DND-41 (cell line): ENCODE data around the gene PCGF3.

Experiments
- ATAC-seq: fragments of 200-7000 bp; cut with Tn5 transposase; 3 replicates; pipeline ENCODE4 v1.9.1; 2021; ENCODE audit warnings: low read depth; ENCODE audit not compliant: insufficient read depth
- DNase-seq: peaks from one replicate; pipeline ENCODE4 v3.0.0-alpha.2; 2020
- H2AFZ ChIP-seq: 2 replicates; pipeline ENCODE4 v1.6.0; 2012; ENCODE audit warnings: low read depth, low read length
- H3K27ac ChIP-seq: 2 replicates; pipeline ENCODE4 v1.5.1; 2012; ENCODE audit warnings: low read length, inconsistent platforms
- H3K27me3 ChIP-seq: fragments of 200-600 bp; sonication (generic); 2 replicates; pipeline ENCODE4 v1.6.0; 2012; ENCODE audit warnings: low read length, mild to moderate bottlenecking, inconsistent platforms; ENCODE audit not compliant: insufficient read depth, poor library complexity
- H3K36me3 ChIP-seq: 2 replicates; pipeline ENCODE4 v1.5.1; 2012; ENCODE audit warnings: low read length, inconsistent platforms; ENCODE audit not compliant: insufficient read depth
- H3K4me1 ChIP-seq: 2 replicates; pipeline ENCODE4 v1.5.1; 2012; ENCODE audit warnings: mild to moderate bottlenecking, low read length; ENCODE audit not compliant: insufficient read depth
- H3K4me2 ChIP-seq: 2 replicates; pipeline ENCODE4 v1.6.0; 2012; ENCODE audit warnings: mild to moderate bottlenecking, moderate library complexity, low read length, inconsistent platforms; ENCODE audit not compliant: insufficient read depth
- H3K4me3 ChIP-seq, 2 experiments: fragments of 200-600 bp in 1 of 2; shearing (Covaris generic) in 1 of 2; 2 replicates each; pipeline ENCODE4 v1.5.1; 2012 to 2016; ENCODE audit warnings: inconsistent platforms in 2 of 2, low read length in 2 of 2, mild to moderate bottlenecking in 2 of 2, low read depth in 1 of 2, moderate library complexity in 1 of 2
- H3K79me2 ChIP-seq: 2 replicates; pipeline ENCODE4 v1.6.0; 2012; ENCODE audit warnings: low read length, inconsistent platforms; ENCODE audit not compliant: insufficient read depth
- H3K9ac ChIP-seq: 2 replicates; pipeline ENCODE4 v1.6.0; 2012; ENCODE audit warnings: low read depth, mild to moderate bottlenecking, inconsistent platforms, low read length, moderate library complexity
- H3K9me3 ChIP-seq: 2 replicates; pipeline ENCODE4 v1.5.1; 2012; ENCODE audit warnings: low read length, moderate library complexity, mild to moderate bottlenecking, inconsistent platforms; ENCODE audit not compliant: insufficient read depth, severe bottlenecking
- H4K20me1 ChIP-seq: 2 replicates; pipeline ENCODE4 v1.6.0; 2012; ENCODE audit warnings: low read length; ENCODE audit not compliant: insufficient read depth
- EZH2 ChIP-seq: IDR thresholded peaks from 3 replicates; pipeline ENCODE4 v1.6.1; 2012; ENCODE audit warnings: borderline replicate concordance, low read depth, mild to moderate bottlenecking, moderate library complexity, low read length, inconsistent platforms; ENCODE audit not compliant: severe bottlenecking
- TF ChIP-seq, protein P1 (sequence below): IDR thresholded peaks from 2 replicates; pipeline ENCODE4 v1.5.1; 2012; ENCODE audit warnings: borderline replicate concordance, low read length, moderate library complexity, mild to moderate bottlenecking; ENCODE audit not compliant: poor library complexity, severe bottlenecking; ENCODE audit errors: extremely low read depth

PCGF3 gene

DNA sequence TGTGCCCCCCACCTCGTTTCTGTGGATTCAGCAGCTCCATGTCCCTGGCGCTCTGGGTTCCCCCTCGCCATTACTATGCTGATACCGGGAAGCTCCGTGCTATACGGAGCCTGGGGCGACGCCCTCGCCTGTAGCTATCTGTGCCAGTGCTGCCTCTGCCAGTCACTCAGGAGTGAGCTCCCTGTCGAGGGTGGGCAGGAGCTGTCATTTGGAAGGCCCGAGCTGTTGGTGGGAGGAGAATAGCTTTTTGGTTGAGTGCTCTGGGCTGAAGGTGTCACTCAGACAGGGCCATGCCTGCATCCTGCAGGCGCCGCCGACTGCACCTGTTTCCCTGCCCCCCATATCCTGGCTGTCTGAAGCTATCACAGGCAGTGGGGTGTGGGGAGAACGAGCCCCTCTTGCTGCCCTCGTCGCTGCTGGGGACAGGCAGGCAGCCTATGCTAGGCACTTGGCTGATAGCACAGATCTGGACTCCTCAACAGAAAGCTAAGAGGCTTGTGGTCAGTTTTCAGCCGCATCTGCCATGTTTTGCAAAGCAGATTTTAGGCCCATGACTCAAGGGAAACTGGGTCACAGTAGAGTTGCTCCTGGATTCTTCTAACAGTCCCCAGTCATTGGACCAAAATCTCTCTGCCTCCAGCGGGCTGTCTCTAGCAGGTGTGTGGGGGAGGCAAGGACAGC, 88.4 kb downstream of the PCGF3 start:
- no peak for TF ChIP-seq EZH2
- TF ChIP-seq, protein P1, sequence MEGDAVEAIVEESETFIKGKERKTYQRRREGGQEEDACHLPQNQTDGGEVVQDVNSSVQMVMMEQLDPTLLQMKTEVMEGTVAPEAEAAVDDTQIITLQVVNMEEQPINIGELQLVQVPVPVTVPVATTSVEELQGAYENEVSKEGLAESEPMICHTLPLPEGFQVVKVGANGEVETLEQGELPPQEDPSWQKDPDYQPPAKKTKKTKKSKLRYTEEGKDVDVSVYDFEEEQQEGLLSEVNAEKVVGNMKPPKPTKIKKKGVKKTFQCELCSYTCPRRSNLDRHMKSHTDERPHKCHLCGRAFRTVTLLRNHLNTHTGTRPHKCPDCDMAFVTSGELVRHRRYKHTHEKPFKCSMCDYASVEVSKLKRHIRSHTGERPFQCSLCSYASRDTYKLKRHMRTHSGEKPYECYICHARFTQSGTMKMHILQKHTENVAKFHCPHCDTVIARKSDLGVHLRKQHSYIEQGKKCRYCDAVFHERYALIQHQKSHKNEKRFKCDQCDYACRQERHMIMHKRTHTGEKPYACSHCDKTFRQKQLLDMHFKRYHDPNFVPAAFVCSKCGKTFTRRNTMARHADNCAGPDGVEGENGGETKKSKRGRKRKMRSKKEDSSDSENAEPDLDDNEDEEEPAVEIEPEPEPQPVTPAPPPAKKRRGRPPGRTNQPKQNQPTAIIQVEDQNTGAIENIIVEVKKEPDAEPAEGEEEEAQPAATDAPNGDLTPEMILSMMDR, result no peak
- Histone ChIP-seq H3K4me3 (no peak overlapping the region), H3K27me3 (no peaks in the 10 kb centered on the region), H3K4me1 (no peaks in the 10 kb centered on the region), H3K9ac (no peak overlapping the region), H4K20me1 (no peaks in the 10 kb centered on the region), H3K36me3 (no peaks in the 10 kb centered on the region), H2AFZ (no peak overlapping the region), H3K9me3 (no peaks in the 10 kb centered on the region), H3K4me2 (no peak overlapping the region), H3K27ac (no peak overlapping the region), H3K79me2 (no peaks in the 10 kb centered on the region)
- peak; percentile 67 for ATAC-seq
- peak; percentile 45 for DNase-seq

DNA sequence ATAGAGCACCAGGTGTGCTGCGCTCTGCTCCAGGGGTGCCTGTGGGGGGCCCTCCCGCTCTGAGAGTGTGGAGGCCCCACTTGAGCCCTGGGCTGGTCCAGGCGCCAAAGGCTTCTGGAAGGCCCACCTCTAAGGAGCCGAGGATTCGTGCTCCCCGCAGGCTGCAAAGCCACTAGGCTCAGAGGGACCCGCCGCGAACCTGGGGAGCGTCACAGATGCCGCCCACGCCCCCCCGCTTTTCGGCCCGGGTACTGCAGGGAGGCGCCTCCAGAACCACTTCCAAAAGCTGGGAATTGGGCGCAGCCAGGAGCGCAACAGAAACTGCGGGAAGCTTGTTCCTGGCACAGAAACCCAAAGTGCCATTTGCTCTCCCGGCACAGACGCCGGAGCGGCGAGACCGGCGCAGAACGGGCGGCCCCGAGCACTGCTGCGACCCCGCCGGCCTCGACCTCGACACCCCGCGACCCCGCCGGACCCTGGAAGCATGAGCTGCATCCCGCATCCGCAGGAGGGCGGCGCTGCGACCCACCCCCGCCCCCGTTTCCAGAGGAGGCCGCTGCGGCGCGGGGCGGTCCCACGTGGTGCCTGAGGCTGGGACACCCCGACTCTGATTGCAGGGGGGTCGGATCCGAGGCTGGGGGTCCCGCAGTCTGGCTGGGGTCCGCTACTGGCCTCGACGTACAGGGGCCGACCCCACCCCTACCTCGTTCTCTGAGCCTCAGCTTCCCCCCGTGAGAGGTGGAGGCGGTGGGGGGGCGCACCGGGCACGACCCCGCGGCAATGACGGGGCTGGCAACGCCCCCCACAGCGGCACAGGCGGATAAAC, 89.5 kb downstream of the PCGF3 start:
- Histone ChIP-seq H3K9me3 (no peaks in the 10 kb centered on the region), H3K27me3 (no peaks in the 10 kb centered on the region), H3K4me3 (no peak overlapping the region), H3K36me3 (no peaks in the 10 kb centered on the region), H3K9ac (no peak overlapping the region), H4K20me1 (no peaks in the 10 kb centered on the region), H2AFZ (no peak overlapping the region), H3K4me1 (no peaks in the 10 kb centered on the region), H3K27ac (no peak overlapping the region), H3K79me2 (no peaks in the 10 kb centered on the region), H3K4me2 (no peak overlapping the region)
- no peak for ATAC-seq
- DNase-seq, result no peak
- no peak for TF ChIP-seq EZH2
- TF ChIP-seq, protein P1, result no peak

DNA sequence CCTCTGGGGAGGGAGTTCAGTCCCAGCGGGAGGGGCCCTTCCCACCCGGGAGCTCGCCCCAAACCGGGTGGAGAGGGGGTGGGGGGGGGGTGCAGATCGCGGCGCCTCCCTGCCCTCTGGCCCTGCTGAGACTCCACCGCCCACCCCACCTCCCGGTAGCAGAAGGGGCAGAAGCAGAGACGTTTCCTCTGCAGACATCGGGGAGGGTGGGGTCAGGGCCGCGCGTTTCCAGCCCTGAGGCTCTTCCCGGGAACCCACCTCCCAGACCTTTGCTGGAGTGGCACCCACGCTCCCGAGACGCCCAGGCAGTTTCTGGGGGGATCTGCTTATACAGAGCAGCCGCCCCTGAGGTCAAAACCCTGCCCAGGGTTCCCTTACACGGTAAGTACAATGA, 90.1 kb downstream of the PCGF3 start:
- Histone ChIP-seq H3K36me3 (no peaks in the 10 kb centered on the region), H3K9me3 (no peaks in the 10 kb centered on the region), H3K4me2 (no peak overlapping the region), H3K27ac (no peak overlapping the region), H4K20me1 (no peaks in the 10 kb centered on the region), H2AFZ (no peak overlapping the region), H3K4me1 (no peaks in the 10 kb centered on the region), H3K79me2 (no peaks in the 10 kb centered on the region), H3K4me3 (no peak overlapping the region), H3K27me3 (no peaks in the 10 kb centered on the region), H3K9ac (no peak overlapping the region)
- no peak for ATAC-seq
- no peak for DNase-seq
- no peak for TF ChIP-seq EZH2
- TF ChIP-seq, protein P1, result no peak
